Measurements from ENCODE around the gene LRRC8A. TPM values are rescaled to one million over a fixed set of nuclear protein-coding genes. Genes with fewer than 3 reads are reported as not detected.

The LRRC8A gene
- polyA plus RNA-seq, 1 donor (not counting 4 experiments of a cell fraction or from before 2014, with no cell fraction given) = 88.3 TPM

- dilution Hi-C loops (cut with MboI; ENCODE audit: extremely low pct_ligation_motif_present, low sequenced_read_pairs) = no loop called here
- Histone ChIP-seq H2AFZ (ENCODE audit: control insufficient read depth, low read length) (no peak overlapping the region), H3K9me3 (ENCODE audit: control insufficient read depth, low read depth, low read length) (no peaks in the 10 kb centered on the region), H3K27ac (ENCODE audit: control insufficient read depth, insufficient read depth, low read length) (no peak overlapping the region), H3K79me2 (ENCODE audit: control insufficient read depth, insufficient read depth, low read length) (no peaks in the 10 kb centered on the region), H3K4me1 (ENCODE audit: control insufficient read depth, extremely low read depth, insufficient read depth, low read length) (peaks cover 15% of the 10 kb centered on the region), H3K4me2 (ENCODE audit: control insufficient read depth, extremely low read depth, insufficient read depth, low read depth, low read length) (no peak overlapping the region), H3K9ac (ENCODE audit: control insufficient read depth, extremely low read depth, insufficient read depth, low read length) (no peak overlapping the region), H3K4me3 (ENCODE audit: control insufficient read depth in 2 of 3, extremely low read depth in 1 of 3, insufficient read depth in 2 of 3, low read depth in 1 of 3, low read length in 3 of 3) (no peak overlapping the region), H3K27me3 (ENCODE audit: control insufficient read depth, extremely low read depth, insufficient read depth, low read length) (no peaks in the 10 kb centered on the region), H4K20me1 (ENCODE audit: control insufficient read depth, extremely low read depth, insufficient read depth, low read length) (no peaks in the 10 kb centered on the region), H3K36me3 (ENCODE audit: control insufficient read depth in 2 of 2, extremely low read depth in 1 of 2, insufficient read depth in 2 of 2, low read length in 2 of 2) (no peaks in the 10 kb centered on the region), H3K9me1 (ENCODE audit: control insufficient read depth, extremely low read depth, insufficient read depth, low read length) (no peaks in the 10 kb centered on the region)
- TF ChIP-seq EZH2 (IDR thresholded peaks at IDR 0.05; ENCODE audit: low read length) (no peak), CTCF (optimal IDR thresholded peaks at IDR 0.05 in 1 of 3, IDR thresholded peaks at IDR 0.05 in 1 of 3, conservative IDR thresholded peaks at IDR 0.05 in 1 of 3; ENCODE audit: extremely low read depth in 1 of 3, insufficient read depth in 2 of 3, low read length in 3 of 3) (no peak)
- no peak for DNase-seq (ENCODE audit: low read depth, low spot score)
- FAIRE-seq = no peak
Observed at GRCh38 chr9:128933731-128934130, 51.8 kb downstream of the LRRC8A start.

- Histone ChIP-seq H3K9me3 (ENCODE audit: control insufficient read depth, low read depth, low read length) (no peaks in the 10 kb centered on the region), H3K9me1 (ENCODE audit: control insufficient read depth, extremely low read depth, insufficient read depth, low read length) (no peaks in the 10 kb centered on the region), H3K4me3 (ENCODE audit: control insufficient read depth in 2 of 3, extremely low read depth in 1 of 3, insufficient read depth in 2 of 3, low read depth in 1 of 3, low read length in 3 of 3) (no peak overlapping the region), H3K4me1 (ENCODE audit: control insufficient read depth, extremely low read depth, insufficient read depth, low read length) (peaks cover 8% of the 10 kb centered on the region), H3K27me3 (ENCODE audit: control insufficient read depth, extremely low read depth, insufficient read depth, low read length) (no peaks in the 10 kb centered on the region), H3K9ac (ENCODE audit: control insufficient read depth, extremely low read depth, insufficient read depth, low read length) (no peak overlapping the region), H2AFZ (ENCODE audit: control insufficient read depth, low read length) (no peak overlapping the region), H4K20me1 (ENCODE audit: control insufficient read depth, extremely low read depth, insufficient read depth, low read length) (no peaks in the 10 kb centered on the region), H3K27ac (ENCODE audit: control insufficient read depth, insufficient read depth, low read length) (no peak overlapping the region), H3K4me2 (ENCODE audit: control insufficient read depth, extremely low read depth, insufficient read depth, low read depth, low read length) (no peak overlapping the region), H3K79me2 (ENCODE audit: control insufficient read depth, insufficient read depth, low read length) (no peaks in the 10 kb centered on the region), H3K36me3 (ENCODE audit: control insufficient read depth in 2 of 2, extremely low read depth in 1 of 2, insufficient read depth in 2 of 2, low read length in 2 of 2) (no peaks in the 10 kb centered on the region)
- no peak for TF ChIP-seq CTCF (optimal IDR thresholded peaks at IDR 0.05 in 1 of 3, IDR thresholded peaks at IDR 0.05 in 1 of 3, conservative IDR thresholded peaks at IDR 0.05 in 1 of 3; ENCODE audit: extremely low read depth in 1 of 3, insufficient read depth in 2 of 3, low read length in 3 of 3)
- no peak for TF ChIP-seq EZH2 (IDR thresholded peaks at IDR 0.05; ENCODE audit: low read length)
- DNase-seq (ENCODE audit: low read depth, low spot score) (no peak), FAIRE-seq (no peak)
- dilution Hi-C loops (cut with MboI; ENCODE audit: extremely low pct_ligation_motif_present, low sequenced_read_pairs) = no loop called here
Observed at GRCh38 chr9:128936171-128936865, 54.4 kb downstream of the LRRC8A start.
